ENCODE results near the gene CLEC16A.
A peak's percentile ranks its signal among the peaks of the same experiment; 100 is the strongest.

Gene CLEC16A

GRCh38 chr16:10988879-10989278, 44.5 kb downstream of the CLEC16A start:
- no peak for DNase-seq (ENCODE audit: low read depth in 2 of 2)

GRCh38 chr16:10989559-10989958, 45.2 kb downstream of the CLEC16A start:
- DNase-seq (ENCODE audit: low read depth in 2 of 2): no peak

DNA sequence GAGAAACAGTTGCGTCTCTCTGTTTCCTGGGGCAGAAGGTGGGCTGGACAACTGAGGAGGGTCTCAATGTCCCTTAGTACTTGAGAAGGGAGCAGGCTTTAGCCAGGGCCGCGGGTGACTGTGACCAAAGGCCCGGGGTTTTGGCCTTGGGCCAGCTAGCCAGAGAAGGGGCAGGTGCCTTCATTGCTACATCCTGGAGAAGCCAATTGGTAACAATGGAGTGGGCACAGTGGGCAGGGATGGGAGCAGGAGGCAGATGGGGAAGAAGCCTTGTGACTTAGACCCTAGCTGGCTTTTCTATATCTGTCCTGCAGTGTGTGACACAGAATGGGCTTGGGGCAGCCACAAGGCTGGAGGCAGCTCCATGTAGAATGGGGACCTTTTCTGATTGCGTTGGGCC, 46.0 kb downstream of the CLEC16A start:
- DNase-seq (ENCODE audit: low read depth in 2 of 2): no peak

GRCh38 chr16:10992112-10992511, 47.7 kb downstream of the CLEC16A start:
- no peak for DNase-seq (ENCODE audit: low read depth in 2 of 2)

GRCh38 chr16:10992797-10993196, 48.4 kb downstream of the CLEC16A start:
- DNase-seq (ENCODE audit: low read depth in 2 of 2): peak in 1 of 2 experiments; percentile 60

DNA sequence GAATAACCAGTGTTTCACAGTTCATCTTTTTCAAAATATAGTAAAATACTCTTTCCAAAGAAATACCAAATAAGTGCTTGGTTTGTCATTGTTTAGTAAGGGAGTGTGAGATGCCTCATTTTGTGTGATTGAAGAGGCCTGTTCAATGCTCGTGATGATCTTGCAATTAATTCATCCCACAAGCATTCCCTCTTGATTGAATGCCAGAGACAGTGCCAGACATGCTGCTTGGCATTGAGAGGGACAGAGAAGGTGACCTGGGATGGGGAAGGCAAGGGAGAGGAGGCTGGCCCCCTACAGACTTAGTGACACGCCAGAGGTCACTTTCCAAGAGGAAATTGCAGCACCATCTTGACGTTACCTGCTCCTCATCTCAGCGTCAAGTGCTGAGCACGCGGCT, 49.3 kb downstream of the CLEC16A start:
- DNase-seq (ENCODE audit: low read depth in 2 of 2): no peak

DNA sequence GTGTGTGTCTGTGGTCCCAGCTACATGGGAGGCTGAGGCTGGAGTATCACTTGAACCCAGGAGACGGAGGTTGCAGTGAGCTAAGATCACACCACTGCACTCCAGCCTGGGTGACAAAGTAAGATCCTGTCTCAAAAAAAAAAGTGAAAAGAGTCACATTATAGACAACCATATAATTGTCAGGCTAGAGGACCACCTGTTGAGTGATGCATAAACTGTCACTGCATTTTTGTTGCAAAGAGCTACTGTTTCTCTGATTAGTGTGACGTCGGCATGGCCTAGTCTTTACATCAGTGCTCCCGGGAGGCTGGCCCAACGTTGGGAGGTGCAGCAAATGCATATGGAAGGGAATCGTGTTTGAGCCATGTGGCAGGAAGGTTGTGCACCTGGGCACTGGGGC, 50.2 kb downstream of the CLEC16A start:
- DNase-seq (ENCODE audit: low read depth in 2 of 2): no peak

DNA sequence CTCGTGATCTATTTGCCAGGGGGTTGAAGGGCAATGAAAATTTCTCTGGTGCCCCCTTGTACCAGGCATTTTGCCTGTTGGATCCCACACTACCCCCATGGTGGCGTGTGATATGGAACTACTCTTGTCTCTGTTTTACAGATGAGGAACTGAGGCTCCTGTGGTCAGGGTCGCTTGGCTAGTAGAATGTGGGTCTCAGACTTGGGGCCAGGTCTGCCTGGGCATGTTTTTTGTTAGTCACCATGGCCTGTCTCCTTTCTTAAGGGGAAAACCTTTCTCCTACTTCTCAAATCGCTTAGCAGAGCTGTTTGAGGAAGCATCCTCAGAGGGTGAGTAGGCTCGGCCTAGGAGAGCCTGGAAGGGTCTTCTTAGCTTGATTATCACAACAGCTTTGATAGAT, 51.2 kb downstream of the CLEC16A start:
- no peak for DNase-seq (ENCODE audit: low read depth in 2 of 2)

DNA sequence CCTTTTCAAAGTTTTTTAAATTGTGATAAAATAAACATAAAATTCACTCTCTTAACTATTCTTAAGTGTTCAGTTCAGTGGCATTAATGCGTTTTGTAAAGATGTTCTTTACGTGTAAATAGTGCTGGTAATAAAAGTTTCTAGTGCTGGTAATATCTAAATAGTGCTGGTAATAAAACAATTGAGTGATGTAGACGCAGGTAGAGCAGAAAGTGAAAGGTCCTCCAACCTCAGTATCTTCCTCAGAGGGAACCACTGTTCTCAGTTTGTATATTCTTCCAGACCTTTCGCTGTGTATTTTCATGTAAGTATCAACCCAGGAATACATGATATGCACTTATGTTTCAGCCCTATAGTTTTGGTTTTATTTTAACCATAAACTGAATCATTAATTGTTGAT, 53.1 kb downstream of the CLEC16A start:
- no peak for DNase-seq (ENCODE audit: low read depth in 2 of 2)

DNA sequence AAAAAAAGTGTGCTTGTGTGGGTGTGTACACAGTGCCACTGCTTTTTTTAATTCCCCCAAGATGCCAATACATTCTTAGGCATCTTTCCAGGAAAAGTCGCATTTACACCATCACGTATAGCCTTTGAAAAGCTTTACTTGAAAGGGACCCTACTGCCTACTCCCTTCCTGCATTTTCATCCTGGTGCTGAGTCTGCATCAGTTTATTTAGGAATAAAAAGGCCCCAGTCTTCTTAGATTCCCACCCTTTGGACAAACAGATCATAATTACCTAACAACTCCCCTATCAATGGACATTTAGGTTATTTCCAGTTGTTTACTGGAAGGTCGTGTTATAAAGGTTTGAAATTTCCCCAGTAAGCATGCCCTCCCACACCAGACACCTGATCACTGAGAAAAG, 54.9 kb downstream of the CLEC16A start:
- no peak for DNase-seq (ENCODE audit: low read depth in 2 of 2)

- no peak for DNase-seq (ENCODE audit: low read depth in 2 of 2)
These were observed 57.2 kb downstream of the CLEC16A start for GRCh38 chr16:11001611-11002010.

GRCh38 chr16:11003141-11003540, 58.8 kb downstream of the CLEC16A start:
- no peak for DNase-seq (ENCODE audit: low read depth in 2 of 2)

DNA sequence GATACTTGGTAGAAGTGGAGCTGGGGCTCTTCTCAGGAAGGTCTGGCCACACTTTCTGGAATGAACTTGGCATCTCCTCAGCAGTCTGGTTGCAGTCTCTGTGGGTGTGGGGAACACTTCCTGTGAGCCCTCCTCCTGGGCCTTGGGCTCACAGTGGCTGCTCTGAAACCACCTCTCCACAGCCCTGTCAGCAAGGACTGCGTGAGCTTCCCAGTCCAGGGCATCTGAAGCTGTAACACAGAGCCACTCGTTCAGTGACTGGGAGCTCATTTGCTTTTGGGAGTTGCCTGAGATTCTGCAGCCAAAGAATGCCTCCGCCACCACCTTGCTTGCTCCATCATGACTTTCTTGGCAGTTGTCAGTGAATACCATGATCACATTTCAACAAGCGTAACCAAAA, 60.0 kb downstream of the CLEC16A start:
- DNase-seq (ENCODE audit: low read depth in 2 of 2): no peak

GRCh38 chr16:11004973-11005610, 60.7 kb downstream of the CLEC16A start:
- DNase-seq (ENCODE audit: low read depth in 2 of 2): no peak

- DNase-seq (ENCODE audit: low read depth in 2 of 2): no peak
These were observed 61.2 kb downstream of the CLEC16A start for GRCh38 chr16:11005611-11005975.

- no peak for DNase-seq (ENCODE audit: low read depth in 2 of 2)
These were observed 62.3 kb downstream of the CLEC16A start for GRCh38 chr16:11006656-11007055.

DNA sequence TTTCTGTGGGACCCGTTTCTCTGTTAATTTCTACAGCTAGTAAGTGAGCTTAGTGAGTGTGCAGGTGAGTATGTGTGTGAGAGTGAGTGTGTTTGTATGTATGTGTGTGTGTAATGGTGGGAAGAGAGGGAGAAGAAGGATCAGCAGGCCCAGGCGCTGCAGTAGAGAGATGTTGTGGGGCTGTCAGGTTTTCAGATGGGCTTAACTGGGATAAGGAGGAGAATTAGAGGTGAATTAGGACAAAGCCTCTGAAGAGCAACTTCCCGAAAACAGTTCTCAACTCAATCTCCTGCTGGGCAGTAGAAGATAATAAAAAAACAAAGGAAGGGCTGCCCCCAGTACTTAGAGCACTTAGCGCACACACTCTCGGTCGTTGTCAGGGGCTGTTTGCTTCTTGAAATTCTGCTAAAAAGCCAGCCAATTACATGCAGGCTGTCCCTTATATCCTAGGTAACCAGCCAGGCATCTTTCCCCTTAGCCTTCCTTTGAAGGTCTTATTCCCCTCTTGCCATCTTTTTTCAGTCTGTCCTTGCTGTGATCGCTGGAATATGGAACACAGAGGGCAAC, 63.4 kb downstream of the CLEC16A start:
- DNase-seq (ENCODE audit: low read depth in 2 of 2): no peak

DNA sequence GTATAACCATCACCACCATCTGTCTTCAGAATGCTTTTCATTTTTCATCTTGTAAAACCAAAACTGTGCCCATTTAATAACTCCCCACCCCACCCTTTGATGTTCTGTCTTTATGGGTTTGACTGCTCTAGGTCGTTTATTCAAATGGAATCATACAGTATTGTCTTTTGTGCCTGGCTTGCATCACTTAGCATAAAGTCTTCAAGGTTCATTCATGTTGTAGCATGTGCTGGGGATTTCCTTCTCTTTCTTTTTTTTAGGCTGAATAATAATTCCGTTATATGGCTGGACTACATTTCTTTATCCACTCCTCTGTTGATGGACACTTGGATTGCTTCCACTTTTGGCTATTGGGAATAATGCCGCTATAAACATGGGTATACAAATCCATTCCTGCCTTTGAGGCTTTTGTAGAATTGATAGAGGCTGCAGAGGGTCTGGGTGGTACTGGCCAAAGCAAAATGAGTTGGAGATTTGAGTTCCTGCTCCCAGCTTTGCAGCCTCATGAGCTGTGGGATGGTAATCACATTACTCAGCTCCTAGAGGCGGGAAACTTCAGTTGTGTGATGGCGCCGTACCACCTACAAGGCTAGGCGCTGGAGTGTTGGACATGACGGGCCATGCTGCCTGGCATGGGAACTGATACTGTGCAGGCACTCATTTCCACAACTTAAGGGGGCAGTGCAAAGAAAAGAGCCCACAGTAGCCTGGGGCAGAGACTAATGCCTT, 64.8 kb downstream of the CLEC16A start:
- no peak for DNase-seq (ENCODE audit: low read depth in 2 of 2)

DNA sequence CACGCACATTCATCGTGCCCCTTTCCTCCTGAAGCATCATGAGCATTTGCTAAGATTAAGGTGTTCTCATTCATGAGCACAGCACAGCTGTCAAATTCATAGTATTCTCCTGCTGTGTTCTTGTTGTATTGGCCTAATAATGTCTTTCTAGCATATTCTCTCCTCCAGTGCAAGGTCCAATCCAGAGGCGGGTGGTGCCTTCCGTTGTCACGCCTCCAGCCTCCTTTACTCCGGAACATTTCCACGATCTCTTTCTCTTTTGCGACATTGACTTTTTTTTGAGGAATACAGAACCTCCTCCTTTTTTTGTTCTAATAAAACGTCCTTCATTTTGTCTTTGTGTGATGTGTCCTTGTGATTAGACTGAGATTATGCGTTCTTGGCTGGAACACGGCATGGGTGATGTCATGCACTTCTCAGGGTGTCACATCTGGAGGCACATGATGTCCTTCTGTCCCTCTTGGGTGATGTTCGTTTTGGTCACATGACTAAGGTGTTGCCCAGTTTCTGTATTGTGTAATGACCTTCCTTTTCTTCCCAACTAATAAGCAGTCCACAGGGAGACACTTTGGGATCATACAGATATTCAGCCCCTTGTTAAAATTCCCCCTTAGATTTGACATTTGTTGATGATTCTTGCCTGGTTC, 66.3 kb downstream of the CLEC16A start:
- no peak for DNase-seq (ENCODE audit: low read depth in 2 of 2)

DNA sequence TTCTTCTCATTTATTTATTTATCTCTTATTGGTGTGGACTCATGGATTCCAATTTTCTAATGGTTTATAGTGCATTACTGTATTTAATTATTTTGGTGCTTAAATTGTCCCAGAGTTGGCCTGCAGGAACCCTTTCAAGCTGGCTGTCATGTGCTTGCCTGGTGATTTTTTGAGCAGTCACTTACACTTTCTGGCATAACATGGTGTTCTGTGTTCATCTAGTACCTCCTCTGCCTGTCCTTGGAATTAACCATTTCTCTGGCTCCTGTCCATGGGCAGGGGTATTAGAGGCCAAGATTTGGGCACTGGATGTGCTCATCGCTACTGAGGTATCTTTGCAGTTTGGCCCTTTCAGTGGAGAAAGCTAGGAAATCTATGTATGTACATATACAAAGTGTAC, 67.0 kb downstream of the CLEC16A start:
- no peak for DNase-seq (ENCODE audit: low read depth in 2 of 2)

- no peak for DNase-seq (ENCODE audit: low read depth in 2 of 2)
These were observed 68.5 kb downstream of the CLEC16A start for GRCh38 chr16:11012841-11013240.

GRCh38 chr16:11014136-11014535, 69.8 kb downstream of the CLEC16A start:
- DNase-seq (ENCODE audit: low read depth in 2 of 2): no peak

DNA sequence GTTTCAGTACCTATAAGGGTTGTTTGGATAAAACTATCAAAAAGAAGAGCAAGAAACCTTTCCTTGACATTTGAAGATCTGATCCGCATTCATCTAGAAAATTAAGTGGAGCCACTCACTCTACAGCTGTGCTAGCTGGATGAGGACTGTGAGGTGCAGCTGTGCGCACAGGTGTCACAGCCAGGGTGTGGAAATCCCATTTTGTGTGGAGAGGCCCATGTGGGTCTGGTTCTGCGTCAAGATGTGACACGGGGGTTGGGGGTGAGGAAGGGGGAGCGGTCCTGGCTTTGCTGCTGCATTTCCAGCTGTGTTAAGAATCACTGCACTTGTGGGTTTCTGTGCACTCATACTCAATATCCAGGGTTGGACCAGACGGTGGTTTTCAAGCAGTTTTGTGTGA, 70.7 kb downstream of the CLEC16A start:
- no peak for DNase-seq (ENCODE audit: low read depth in 2 of 2)

All from stimulated activated CD4-positive, alpha-beta T cell treated with anti-CD3 and anti-CD28 coated beads, Interleukin-12 subunit alpha, Interleukin-12 subunit beta, amount 100 ng/mL, for 24 hours (primary cell).